HEK293T (cell line): ENCODE data around the gene RHBDL3.

ENCODE experiments used
- CTCF ChIA-PET: fragments of 350-600 bp; formaldehyde crosslinking; extraction: SDS; loops from one replicate; lab custom pipeline; 2021; ENCODE audit warnings: antibody characterized with exemption, inconsistent platforms; lab: Yijun Ruan, JAX
- POLR2A ChIA-PET: fragments of 350-600 bp; formaldehyde crosslinking; extraction: SDS; loops from one replicate; lab custom pipeline; 2020; ENCODE audit warnings: antibody characterized with exemption, inconsistent platforms; lab: Yijun Ruan, JAX
- DNase-seq: peaks from one replicate; pipeline ENCODE4 v3.0.0; 2012; ENCODE audit warnings: mixed read lengths; ENCODE audit errors: extremely low spot score
- ARNT ChIP-seq: fragments of 450-650 bp; IDR thresholded peaks from 2 replicates; pipeline ENCODE4 v1.6.1; 2017; ENCODE audit warnings: mild to moderate bottlenecking
- BHLHE40 ChIP-seq: fragments of 450-650 bp; IDR thresholded peaks from 2 replicates; pipeline ENCODE4 v1.6.1; 2016; ENCODE audit warnings: mild to moderate bottlenecking, moderate library complexity, borderline replicate concordance
- CTBP1 ChIP-seq: fragments of 450-650 bp; IDR thresholded peaks from 2 replicates; pipeline ENCODE4 v1.6.1; 2016; ENCODE audit warnings: borderline replicate concordance
- ELF4 ChIP-seq: fragments of 450-650 bp; IDR thresholded peaks from 2 replicates; pipeline ENCODE4 v1.6.1; 2017; ENCODE audit warnings: antibody characterized with exemption
- FOXA1 ChIP-seq: fragments of 450-650 bp; IDR thresholded peaks from 2 replicates; pipeline ENCODE4 v1.6.1; 2016; ENCODE audit warnings: mild to moderate bottlenecking
- FOXK2 ChIP-seq: fragments of 450-650 bp; IDR thresholded peaks from 2 replicates; pipeline ENCODE4 v1.6.1; 2016; ENCODE audit warnings: mild to moderate bottlenecking
- FOXM1 ChIP-seq: fragments of 450-650 bp; IDR thresholded peaks from 2 replicates; pipeline ENCODE4 v1.6.1; 2017; ENCODE audit warnings: mild to moderate bottlenecking, borderline replicate concordance
- HDGF ChIP-seq: fragments of 450-650 bp; IDR thresholded peaks from 2 replicates; pipeline ENCODE4 v1.6.1; 2017; ENCODE audit warnings: antibody characterized with exemption, borderline replicate concordance
- L3MBTL2 ChIP-seq: fragments of 450-650 bp; conservative IDR thresholded peaks from 2 replicates; pipeline ENCODE4 v1.6.1; 2016; ENCODE audit warnings: mild to moderate bottlenecking
- LEF1 ChIP-seq: fragments of 450-650 bp; IDR thresholded peaks from 2 replicates; pipeline ENCODE4 v1.6.1; 2017; ENCODE audit warnings: mild to moderate bottlenecking, borderline replicate concordance
- NFRKB ChIP-seq: fragments of 450-650 bp; IDR thresholded peaks from 2 replicates; pipeline ENCODE4 v1.6.1; 2016; ENCODE audit warnings: mild to moderate bottlenecking, moderate library complexity
- SP1 ChIP-seq: fragments of 450-650 bp; IDR thresholded peaks from 2 replicates; pipeline ENCODE4 v1.6.1; 2017
- SUZ12 ChIP-seq: fragments of 450-650 bp; IDR thresholded peaks from 2 replicates; pipeline ENCODE4 v1.6.1; 2016; ENCODE audit warnings: mild to moderate bottlenecking
- TARDBP ChIP-seq: fragments of 450-650 bp; IDR thresholded peaks from 2 replicates; pipeline ENCODE4 v1.6.1; 2016
- ZNF384 ChIP-seq: fragments of 450-650 bp; IDR thresholded peaks from 2 replicates; pipeline ENCODE4 v1.6.1; 2016
- TF ChIP-seq, protein P1 (sequence below): fragments of 450-650 bp; IDR thresholded peaks from 2 replicates; pipeline ENCODE4 v1.6.1; 2016

Gene RHBDL3

GRCh38 chr17:32330147-32330546 is 64.5 kb downstream of the RHBDL3 start:
- POLR2A ChIA-PET = interaction anchor here (0.9 to 1.4 kb wide), 2 partner anchors 9 to 19 kb away, joined by 3 read pairs; no protein-coding TSS in a partner anchor
- no peak for TF ChIP-seq FOXA1
- CTCF ChIA-PET = interaction anchor here (0.6 to 0.7 kb wide), 2 partner anchors 178 to 323 kb away, joined by 4 read pairs; partner anchors contain the start of gene LRRC37B
- no peak for DNase-seq

GRCh38 chr17:32331243-32332040 is 65.8 kb downstream of the RHBDL3 start:
- no peak for TF ChIP-seq ELF4
- no peak for TF ChIP-seq FOXA1
- TF ChIP-seq BHLHE40 = no peak
- no peak for TF ChIP-seq TARDBP
- no peak for TF ChIP-seq ZNF384
- TF ChIP-seq FOXM1 = no peak
- TF ChIP-seq, protein P1, sequence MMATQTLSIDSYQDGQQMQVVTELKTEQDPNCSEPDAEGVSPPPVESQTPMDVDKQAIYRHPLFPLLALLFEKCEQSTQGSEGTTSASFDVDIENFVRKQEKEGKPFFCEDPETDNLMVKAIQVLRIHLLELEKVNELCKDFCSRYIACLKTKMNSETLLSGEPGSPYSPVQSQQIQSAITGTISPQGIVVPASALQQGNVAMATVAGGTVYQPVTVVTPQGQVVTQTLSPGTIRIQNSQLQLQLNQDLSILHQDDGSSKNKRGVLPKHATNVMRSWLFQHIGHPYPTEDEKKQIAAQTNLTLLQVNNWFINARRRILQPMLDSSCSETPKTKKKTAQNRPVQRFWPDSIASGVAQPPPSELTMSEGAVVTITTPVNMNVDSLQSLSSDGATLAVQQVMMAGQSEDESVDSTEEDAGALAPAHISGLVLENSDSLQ = no peak
- no peak for TF ChIP-seq SP1
- no peak for TF ChIP-seq HDGF
- no peak for TF ChIP-seq SUZ12
- no peak for TF ChIP-seq ARNT
- POLR2A ChIA-PET = interaction anchor here (0.9 kb wide), 1 partner anchor 8 kb away, joined by 3 read pairs; no protein-coding TSS in a partner anchor
- DNase-seq = no peak
- CTCF ChIA-PET = interaction anchor here (0.9 kb wide), 1 partner anchor 78 kb away, joined by 4 read pairs; no protein-coding TSS in a partner anchor

DNA sequence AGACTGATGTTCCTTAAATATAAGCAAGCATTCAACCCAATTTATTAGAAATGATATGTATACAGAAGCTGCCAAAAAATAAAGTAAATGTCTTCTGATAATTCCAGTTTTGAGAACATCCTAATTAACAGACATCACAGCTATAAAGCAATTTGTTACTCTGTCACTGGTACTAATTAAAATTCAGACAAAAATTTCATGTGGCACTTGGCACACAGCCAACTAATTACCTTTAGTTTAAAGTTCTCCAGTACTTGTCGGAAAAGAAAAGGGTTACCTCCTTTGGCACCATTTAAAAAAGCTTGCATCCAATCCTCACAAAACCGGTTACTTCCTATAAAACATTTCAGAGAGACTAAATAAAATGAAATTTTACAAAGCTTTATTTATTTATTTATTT is 67.6 kb downstream of the RHBDL3 start:
- no peak for DNase-seq
- no peak for TF ChIP-seq LEF1
- no peak for TF ChIP-seq L3MBTL2
- TF ChIP-seq FOXM1 = no peak
- no peak for TF ChIP-seq HDGF
- TF ChIP-seq ELF4 = no peak
- TF ChIP-seq BHLHE40 = no peak
- TF ChIP-seq FOXA1 = no peak
- no peak for TF ChIP-seq FOXK2
- no peak for TF ChIP-seq ARNT
- no peak for TF ChIP-seq NFRKB
- no peak for TF ChIP-seq SP1
- TF ChIP-seq ZNF384 = no peak
- TF ChIP-seq, protein P1 = no peak
- no peak for TF ChIP-seq TARDBP
- no peak for TF ChIP-seq CTBP1
- no peak for TF ChIP-seq SUZ12
- ChIA-PET POLR2A (no interaction called here), CTCF (no interaction called here)

DNA sequence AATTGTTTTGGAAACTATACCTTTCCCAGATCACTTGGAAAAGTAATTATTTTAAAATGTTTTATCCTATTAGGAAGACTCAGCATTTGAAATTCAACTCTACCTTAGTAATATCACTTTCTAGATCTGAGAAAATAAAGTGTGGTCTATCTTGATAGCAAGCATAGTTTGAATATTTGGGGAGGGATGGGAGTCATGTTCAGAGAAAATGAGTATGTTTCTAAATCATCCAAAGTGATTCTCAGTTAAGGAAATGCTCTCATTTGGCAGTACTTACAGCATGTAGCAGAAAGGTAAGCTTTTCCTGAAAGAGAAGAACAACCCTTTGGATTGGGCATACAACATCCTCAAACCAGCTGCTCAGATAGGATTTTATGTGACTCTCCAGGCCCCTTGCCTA is 69.4 kb downstream of the RHBDL3 start:
- POLR2A ChIA-PET = no interaction called here
- TF ChIP-seq, protein P1 = no peak
- TF ChIP-seq HDGF (no peak), BHLHE40 (no peak), NFRKB (no peak), TARDBP (no peak), ZNF384 (no peak), FOXA1 (no peak), SP1 (no peak), ARNT (no peak), SUZ12 (no peak), FOXK2 (no peak), L3MBTL2 (no peak), ELF4 (no peak), LEF1 (no peak)
- CTCF ChIA-PET = interaction anchor here (0.6 kb wide), 1 partner anchor 15 kb away, joined by 3 read pairs; no protein-coding TSS in a partner anchor
- no peak for DNase-seq

DNA sequence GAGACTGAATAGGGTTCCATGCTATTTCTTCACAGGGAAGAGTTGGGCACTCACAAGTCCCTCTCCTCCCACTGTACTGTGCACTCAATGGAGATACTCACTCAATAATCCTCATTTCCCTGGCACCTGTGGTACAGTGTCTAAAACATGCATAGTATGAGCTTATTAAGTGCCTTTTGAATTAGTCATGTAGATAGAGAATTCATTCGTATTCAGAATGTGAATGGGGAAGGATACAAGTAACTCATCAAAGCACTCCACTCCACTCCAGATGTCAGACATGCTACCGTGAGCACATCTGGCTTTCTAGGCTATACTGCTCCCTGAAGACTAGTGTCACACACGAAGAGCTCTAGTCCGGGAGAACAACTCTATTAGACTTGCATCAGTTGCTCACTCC is 70.1 kb downstream of the RHBDL3 start:
- DNase-seq = no peak
- no peak for TF ChIP-seq NFRKB
- TF ChIP-seq FOXA1 = no peak
- no peak for TF ChIP-seq L3MBTL2
- no peak for TF ChIP-seq ZNF384
- TF ChIP-seq ELF4 = no peak
- no peak for TF ChIP-seq FOXK2
- no peak for TF ChIP-seq TARDBP
- TF ChIP-seq HDGF = no peak
- TF ChIP-seq, protein P1 = no peak
- TF ChIP-seq SP1 = no peak
- TF ChIP-seq BHLHE40 = no peak
- no peak for TF ChIP-seq ARNT
- ChIA-PET CTCF (interaction anchor here (0.6 kb wide), 1 partner anchor 16 kb away, joined by 3 read pairs; no protein-coding TSS in a partner anchor), POLR2A (interaction anchor here (0.5 kb wide), 1 partner anchor 21 kb away, joined by 4 read pairs; no protein-coding TSS in a partner anchor)
